Neural cell (in vitro differentiated cells): ENCODE data around the gene RAB34. TPM values are rescaled to one million over a fixed set of nuclear protein-coding genes. Genes with fewer than 3 reads are reported as not detected.

ENCODE experiments used
- H2AFZ ChIP-seq: fragments of 200-600, 300-800 bp; sonication (generic), shearing (Covaris generic); 2 replicates; pipeline ENCODE4 v1.6.0; 2014; ENCODE audit warnings: low read depth, mild to moderate bottlenecking, antibody characterized with exemption, low read length, moderate library complexity
- H3F3A ChIP-seq: fragments of 200-600 bp; shearing (Covaris generic); 2 replicates; pipeline ENCODE4 v1.6.1; 2016; ENCODE audit warnings: mild to moderate bottlenecking, moderate library complexity, mixed read lengths, antibody characterized with exemption, low read length; ENCODE audit not compliant: insufficient read depth, poor library complexity, severe bottlenecking
- H3K27ac ChIP-seq: fragments of 200-600, 300-800 bp; sonication (generic), shearing (Covaris generic); 2 replicates; pipeline ENCODE4 v1.5.1; 2014; ENCODE audit warnings: mild to moderate bottlenecking, low read length, moderate library complexity
- H3K27me3 ChIP-seq: fragments of 300-800, 200-600 bp; sonication (generic), shearing (Covaris generic); 2 replicates; pipeline ENCODE4 v1.6.0; 2014; ENCODE audit warnings: mild to moderate bottlenecking, low read depth, low read length, moderate library complexity; ENCODE audit not compliant: insufficient read depth
- H3K36me3 ChIP-seq: fragments of 300-800, 200-600 bp; sonication (generic), shearing (Covaris generic); 2 replicates; pipeline ENCODE4 v1.5.1; 2014; ENCODE audit warnings: mild to moderate bottlenecking, antibody characterized with exemption, low read length, moderate library complexity; ENCODE audit not compliant: insufficient read depth
- H3K4me2 ChIP-seq: fragments of 300-800, 200-600 bp; sonication (generic), shearing (Covaris generic); 2 replicates; pipeline ENCODE4 v1.6.0; 2014; ENCODE audit warnings: mild to moderate bottlenecking, low read length
- H3K4me3 ChIP-seq: fragments of 300-800, 200-600 bp; sonication (generic), shearing (Covaris generic); 2 replicates; pipeline ENCODE4 v1.5.1; 2014; ENCODE audit warnings: mild to moderate bottlenecking, low read length, moderate library complexity
- H3K79me2 ChIP-seq: fragments of 200-600 bp; shearing (Covaris generic); replicated peaks from 2 replicates; pipeline ENCODE4 v1.6.0; 2014; ENCODE audit warnings: mild to moderate bottlenecking, low read length, moderate library complexity; ENCODE audit not compliant: insufficient read depth
- H3K9ac ChIP-seq: fragments of 300-800, 200-600 bp; sonication (generic), shearing (Covaris generic); 2 replicates; pipeline ENCODE4 v1.6.1; 2016; ENCODE audit warnings: mild to moderate bottlenecking, low read length, mixed read lengths
- H3K9me2 ChIP-seq: fragments of 200-600 bp; shearing (Covaris generic); 2 replicates; pipeline ENCODE4 v1.6.1; 2016; ENCODE audit warnings: mild to moderate bottlenecking, low read length, mixed read lengths; ENCODE audit not compliant: insufficient read depth
- H3K9me3 ChIP-seq: fragments of 200-600, 300-800 bp; sonication (generic), shearing (Covaris generic); 2 replicates; pipeline ENCODE4 v1.6.1; 2016; ENCODE audit warnings: mild to moderate bottlenecking, mixed run types, low read length, moderate library complexity, mixed read lengths
- H4K20me1 ChIP-seq: fragments of 200-600 bp; shearing (Covaris generic); 2 replicates; pipeline ENCODE4 v1.6.1; 2016; ENCODE audit warnings: mild to moderate bottlenecking, mixed run types; ENCODE audit not compliant: insufficient read depth
- CTCF ChIP-seq: fragments of 450-650 bp; IDR thresholded peaks from 2 replicates; pipeline ENCODE4 v1.5.1; 2014; ENCODE audit warnings: antibody characterized with exemption, mild to moderate bottlenecking, moderate library complexity; ENCODE audit not compliant: poor library complexity, severe bottlenecking
- EP300 ChIP-seq: fragments of 450-650 bp; conservative IDR thresholded peaks from 2 replicates; pipeline ENCODE4 v1.6.1; 2014; ENCODE audit warnings: antibody characterized with exemption, mild to moderate bottlenecking, moderate library complexity; ENCODE audit not compliant: poor library complexity, severe bottlenecking
- EZH2 ChIP-seq: fragments of 200-600, 300-800 bp; shearing (Covaris generic), sonication (generic); IDR thresholded peaks from 2 replicates; pipeline ENCODE4 v1.6.1; 2014; ENCODE audit warnings: antibody characterized with exemption, low read length, borderline replicate concordance, mild to moderate bottlenecking; ENCODE audit not compliant: insufficient read depth, poor library complexity, severe bottlenecking
- MXI1 ChIP-seq: fragments of 450-650 bp; conservative IDR thresholded peaks from 2 replicates; pipeline ENCODE4 v1.6.1; 2014; ENCODE audit warnings: antibody characterized with exemption, mild to moderate bottlenecking; ENCODE audit not compliant: poor library complexity, severe bottlenecking
- POLR2AphosphoS5 ChIP-seq: IDR thresholded peaks from 2 replicates; pipeline ENCODE4 v1.6.1; 2012
- RAD21 ChIP-seq: fragments of 450-650 bp; conservative IDR thresholded peaks from 2 replicates; pipeline ENCODE4 v1.6.1; 2014; ENCODE audit warnings: antibody characterized with exemption, mild to moderate bottlenecking, moderate library complexity
- REST ChIP-seq: IDR thresholded peaks from 2 replicates; pipeline ENCODE4 v1.6.1; 2012; ENCODE audit warnings: borderline replicate concordance
- SMC3 ChIP-seq: fragments of 450-650 bp; conservative IDR thresholded peaks from 2 replicates; pipeline ENCODE4 v1.6.1; 2014; ENCODE audit warnings: antibody characterized with exemption, mild to moderate bottlenecking, moderate library complexity; ENCODE audit not compliant: poor library complexity
- TAF1 ChIP-seq: IDR thresholded peaks from 2 replicates; pipeline ENCODE4 v1.6.1; 2012; ENCODE audit warnings: low read depth
- polyA plus RNA-seq: library from polyadenylated mRNA; depleted of rRNA; stranded (reverse); fragments of >200 nt; gene quantifications from 2 replicates; pipeline ENCODE4 v1.2.3, GENCODE V29; 2014

RAB34 gene
- polyA plus RNA-seq, 1 donor from 2014 or later = 9.3 TPM

- Histone ChIP-seq H3K9me2 (no peaks in the 10 kb centered on the region), H3K4me3 (no peak overlapping the region), H3K27me3 (no peaks in the 10 kb centered on the region), H3K4me2 (no peak overlapping the region), H3K36me3 (peaks cover 4% of the 10 kb centered on the region), H3K9ac (no peak overlapping the region), H4K20me1 (no peaks in the 10 kb centered on the region), H3K79me2 (no peaks in the 10 kb centered on the region), H2AFZ (no peak overlapping the region), H3K9me3 (no peaks in the 10 kb centered on the region), H3F3A (no peaks in the 10 kb centered on the region), H3K27ac (no peak overlapping the region)
- TF ChIP-seq REST = no peak
- TF ChIP-seq RAD21 = no peak
- TF ChIP-seq EP300 = no peak
- TF ChIP-seq SMC3 = no peak
- no peak for TF ChIP-seq TAF1
- no peak for TF ChIP-seq CTCF
- no peak for TF ChIP-seq MXI1
- no peak for TF ChIP-seq POLR2AphosphoS5
- TF ChIP-seq EZH2 = no peak
Observed at GRCh38 chr17:28760601-28761562, 43.2 kb upstream of the RAB34 start.

- no peak overlapping the region for H3K4me2 ChIP-seq
- no peak overlapping the region for H3K27ac ChIP-seq
- no peaks in the 10 kb centered on the region for H3F3A ChIP-seq
- H3K79me2 ChIP-seq = no peaks in the 10 kb centered on the region
- peaks cover 4% of the 10 kb centered on the region for H3K36me3 ChIP-seq
- no peaks in the 10 kb centered on the region for H3K9me3 ChIP-seq
- no peak overlapping the region for H3K4me3 ChIP-seq
- H3K9me2 ChIP-seq = no peaks in the 10 kb centered on the region
- H2AFZ ChIP-seq = no peak overlapping the region
- H4K20me1 ChIP-seq = no peaks in the 10 kb centered on the region
- H3K9ac ChIP-seq = no peak overlapping the region
- no peak for TF ChIP-seq RAD21
- no peak for TF ChIP-seq CTCF
- TF ChIP-seq SMC3 = no peak
- no peak for TF ChIP-seq REST
- no peak for TF ChIP-seq TAF1
- no peak for TF ChIP-seq POLR2AphosphoS5
- no peak for TF ChIP-seq EP300
- no peak for TF ChIP-seq EZH2
- no peak for TF ChIP-seq MXI1
- no peaks in the 10 kb centered on the region for H3K27me3 ChIP-seq
Observed at GRCh38 chr17:28759256-28759865, 41.7 kb upstream of the RAB34 start.
